GM12873 (cell line): ENCODE results near the gene HOXD4.

Experiments
- CTCF ChIP-seq: IDR thresholded peaks from 2 replicates; pipeline ENCODE4 v1.5.1; 2012; ENCODE audit warnings: low read depth, mild to moderate bottlenecking, moderate library complexity, low read length, control low read depth; ENCODE audit not compliant: insufficient read depth; ENCODE audit errors: missing control alignments

HOXD4 gene

GRCh38 chr2:176130957-176131847 is 20.1 kb upstream of the HOXD4 start:
- TF ChIP-seq CTCF = no peak

- no peak for TF ChIP-seq CTCF
Measured at GRCh38 chr2:176131848-176132158, 19.5 kb upstream of the HOXD4 start.

DNA sequence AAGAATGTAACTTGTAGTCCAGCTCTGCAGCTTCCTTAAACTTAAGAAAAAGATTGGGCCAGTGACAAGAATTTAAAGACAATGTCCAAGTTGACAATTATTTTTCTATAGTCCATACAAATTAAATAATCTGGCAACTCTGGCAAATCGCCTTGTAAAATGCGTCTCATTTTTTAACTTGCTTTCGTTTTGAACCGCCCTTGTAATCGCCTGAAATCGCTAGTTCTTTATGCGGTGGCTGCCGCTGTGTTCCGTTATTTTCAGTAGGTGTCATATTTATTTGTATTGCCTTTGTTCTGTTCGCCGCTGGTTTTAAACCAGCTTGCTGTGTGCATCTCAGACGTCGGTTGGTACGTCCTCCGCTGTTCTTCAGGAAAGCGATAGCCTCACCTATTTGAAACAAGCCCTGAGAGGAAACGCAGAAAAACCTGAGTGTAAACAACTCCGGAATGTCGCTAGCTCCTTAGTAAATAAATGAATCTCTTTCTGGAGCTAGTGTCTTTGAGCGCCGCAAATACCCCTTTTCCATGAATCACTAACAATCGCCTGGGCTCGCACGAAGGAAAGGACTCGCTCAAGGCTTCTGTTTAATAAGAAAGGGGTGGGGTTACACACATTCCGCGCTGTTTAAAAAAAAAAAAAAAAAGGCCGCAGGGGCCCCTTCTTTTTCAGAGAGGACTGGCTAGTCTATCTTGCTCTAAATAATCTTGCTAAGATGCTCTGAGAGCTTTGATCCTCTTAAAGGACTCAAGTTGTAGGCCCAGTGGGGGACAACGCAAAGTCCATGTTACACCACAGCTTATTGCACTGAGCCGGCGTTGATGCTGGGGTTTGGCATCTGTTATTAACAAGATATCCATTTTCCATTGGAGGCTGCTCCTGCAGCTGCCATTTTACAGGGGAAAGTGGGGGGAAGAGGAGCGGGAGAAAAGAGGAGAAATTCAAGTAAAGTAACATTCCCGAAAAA is 18.9 kb upstream of the HOXD4 start:
- no peak for TF ChIP-seq CTCF

- TF ChIP-seq CTCF = no peak
Measured at GRCh38 chr2:176133389-176133788, 18.0 kb upstream of the HOXD4 start.

- TF ChIP-seq CTCF = no peak
Measured at GRCh38 chr2:176134035-176134434, 17.3 kb upstream of the HOXD4 start.

GRCh38 chr2:176135035-176135440 is 16.3 kb upstream of the HOXD4 start:
- TF ChIP-seq CTCF = no peak

- no peak for TF ChIP-seq CTCF
Measured at GRCh38 chr2:176136374-176137251, 14.7 kb upstream of the HOXD4 start.
